Glomerular visceral epithelial cell (primary cell): ENCODE measurements around the gene PKP1.

Experiments used
- DNase-seq: peaks from one replicate; pipeline ENCODE4 v3.0.0-alpha.2; 2016; ENCODE audit errors: extremely low spot score

PKP1 gene

GRCh38 chr1:201351617-201352016 lies 68.3 kb downstream of the PKP1 start:
- no peak for DNase-seq

GRCh38 chr1:201353186-201353940 lies 70.1 kb downstream of the PKP1 start:
- DNase-seq: no peak

DNA sequence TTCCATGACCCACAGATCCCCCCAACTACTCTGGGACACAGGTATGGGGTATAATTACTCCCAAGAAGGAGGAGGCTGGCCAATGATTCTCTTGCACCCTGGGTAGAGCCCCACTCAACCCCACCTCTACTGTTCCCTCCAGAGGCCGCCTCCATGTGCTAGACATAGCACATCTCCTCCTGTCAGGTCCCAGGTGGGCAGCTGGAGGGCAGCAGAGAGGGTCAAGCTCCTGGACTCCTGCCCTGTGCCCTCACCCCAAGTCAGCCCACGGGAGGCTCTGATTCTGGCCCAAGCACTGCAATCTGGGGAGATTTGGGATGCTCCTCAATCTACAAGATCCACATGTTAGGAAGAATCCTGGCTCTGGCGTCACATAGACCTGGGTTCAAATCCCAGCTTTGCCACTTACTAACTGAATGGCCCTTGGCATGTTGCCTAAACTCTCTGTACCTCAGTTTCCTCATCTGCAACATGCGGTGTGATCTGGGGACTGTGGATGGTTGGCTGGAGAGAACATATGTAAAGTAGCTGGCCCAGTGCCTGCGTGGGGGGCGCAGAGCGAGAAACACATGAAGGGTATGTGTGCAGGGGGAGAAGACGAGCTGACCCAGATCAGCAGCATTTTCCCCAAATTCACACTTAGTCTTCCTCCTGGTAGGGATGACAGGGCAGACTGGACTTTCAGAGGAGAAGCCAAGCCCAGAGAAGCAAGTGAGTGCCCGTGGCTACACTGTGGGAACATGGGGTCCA lies 71.0 kb downstream of the PKP1 start:
- DNase-seq: no peak

DNA sequence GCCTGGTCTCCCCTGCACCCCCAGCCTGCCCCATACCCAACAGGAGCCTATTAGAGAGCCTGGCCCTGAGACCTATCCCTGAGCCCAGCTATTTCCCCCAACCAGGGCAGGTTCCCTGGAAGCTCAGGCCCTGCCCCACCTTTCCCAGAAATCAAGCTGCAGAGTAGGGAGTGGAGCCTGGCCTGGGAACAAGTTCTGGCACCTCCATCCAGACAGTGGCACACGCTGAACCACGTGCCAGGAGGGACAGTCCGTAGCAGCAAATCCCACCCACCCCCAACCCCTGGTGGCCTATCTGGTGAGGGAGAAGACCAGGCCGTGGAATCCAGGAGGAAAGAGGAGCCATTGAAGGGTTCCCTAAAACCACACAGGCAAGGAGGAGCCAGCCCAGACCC lies 71.6 kb downstream of the PKP1 start:
- no peak for DNase-seq

- DNase-seq: no peak
These were observed 72.2 kb downstream of the PKP1 start for GRCh38 chr1:201355471-201355870.

DNA sequence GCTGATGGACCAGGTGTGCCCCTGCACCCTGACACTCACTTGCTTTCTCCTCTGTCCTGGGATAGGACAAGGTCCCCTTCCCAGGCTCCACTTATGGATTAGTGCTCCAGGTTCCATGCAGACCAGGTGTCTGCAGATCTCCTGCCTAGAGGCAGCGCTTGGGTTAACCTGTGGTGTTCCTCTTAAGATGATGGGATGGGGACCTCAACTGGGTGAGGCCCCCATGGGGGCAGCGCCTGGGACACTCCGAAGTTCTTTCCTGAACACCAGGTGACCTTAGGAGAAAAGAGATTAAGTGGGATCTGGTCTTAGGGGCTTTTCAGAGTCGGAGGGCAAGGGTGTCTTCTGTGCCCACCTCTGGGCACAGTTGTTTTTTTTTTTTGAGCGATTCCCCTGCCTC lies 72.9 kb downstream of the PKP1 start:
- DNase-seq: no peak

GRCh38 chr1:201356701-201357100 lies 73.4 kb downstream of the PKP1 start:
- DNase-seq: no peak

- no peak for DNase-seq
These were observed 73.9 kb downstream of the PKP1 start for GRCh38 chr1:201357211-201357610.

GRCh38 chr1:201357636-201358348 lies 74.5 kb downstream of the PKP1 start:
- DNase-seq: no peak

- DNase-seq: peak; percentile 12
These were observed 75.3 kb downstream of the PKP1 start for GRCh38 chr1:201358596-201358995.

DNA sequence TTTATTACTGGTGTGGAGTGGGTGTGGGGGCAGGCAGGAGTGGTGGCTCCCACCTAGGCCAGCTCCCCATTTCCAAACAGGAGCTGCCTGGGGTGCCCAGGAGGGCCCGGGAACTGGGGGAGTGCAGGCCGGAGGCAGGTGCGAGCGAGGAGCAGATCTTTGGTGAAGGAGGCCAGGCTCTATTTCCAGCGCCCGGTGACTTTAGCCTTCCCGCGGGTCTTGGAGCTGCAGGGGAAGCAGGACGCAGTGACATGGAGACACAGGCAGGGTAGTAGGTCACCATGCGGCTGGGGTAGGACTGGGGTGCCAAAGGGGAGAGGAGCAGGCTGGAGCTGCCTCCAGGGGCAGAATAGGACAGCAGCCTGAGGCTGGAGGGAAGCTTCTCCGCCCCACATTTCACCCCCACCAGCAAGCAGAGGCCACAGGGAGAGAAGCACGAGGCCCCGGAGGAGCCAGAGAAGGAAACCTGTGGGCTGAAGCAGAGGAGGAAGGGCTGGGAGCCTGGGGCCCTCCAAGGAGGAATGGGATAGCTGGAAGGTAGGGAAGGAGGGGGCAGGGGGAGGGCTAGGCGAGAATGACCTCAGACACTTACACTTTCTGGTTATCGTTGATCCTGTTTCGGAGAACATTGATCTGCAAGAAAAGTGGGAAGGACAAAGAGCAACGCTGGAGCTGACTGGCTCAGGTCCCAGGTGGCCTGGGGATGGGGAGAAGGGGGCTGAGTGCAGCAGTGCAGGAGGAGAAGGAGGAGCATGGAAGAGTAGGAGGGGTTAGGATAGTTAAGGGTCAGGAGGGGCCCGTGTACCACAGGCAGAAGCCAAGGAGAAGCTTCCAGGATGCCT lies 75.9 kb downstream of the PKP1 start:
- no peak for DNase-seq

GRCh38 chr1:201359873-201360210 lies 76.5 kb downstream of the PKP1 start:
- no peak for DNase-seq

DNA sequence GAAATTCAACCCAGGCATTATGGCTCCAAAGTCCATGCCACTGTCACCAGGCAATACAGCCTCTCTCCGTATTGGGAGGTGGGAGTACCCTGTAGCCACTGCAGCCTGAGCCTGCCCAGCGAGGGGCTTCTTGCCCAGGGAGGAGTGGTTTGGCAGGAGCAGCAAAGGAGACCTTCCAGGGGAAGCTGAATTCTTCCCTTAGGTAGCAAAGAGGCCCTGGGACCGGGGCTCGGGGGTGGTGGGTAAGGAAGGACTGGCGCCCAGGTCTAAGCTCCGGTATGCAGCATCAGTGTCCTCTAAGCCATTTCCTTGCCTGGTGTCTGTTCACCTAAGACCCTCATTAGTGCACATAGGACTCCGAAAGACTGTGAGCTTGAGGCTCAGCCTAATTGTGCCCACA lies 77.2 kb downstream of the PKP1 start:
- no peak for DNase-seq

- DNase-seq: no peak
These were observed 77.8 kb downstream of the PKP1 start for GRCh38 chr1:201360901-201361651.

GRCh38 chr1:201361652-201362504 lies 78.6 kb downstream of the PKP1 start:
- DNase-seq: peak; percentile 63

DNA sequence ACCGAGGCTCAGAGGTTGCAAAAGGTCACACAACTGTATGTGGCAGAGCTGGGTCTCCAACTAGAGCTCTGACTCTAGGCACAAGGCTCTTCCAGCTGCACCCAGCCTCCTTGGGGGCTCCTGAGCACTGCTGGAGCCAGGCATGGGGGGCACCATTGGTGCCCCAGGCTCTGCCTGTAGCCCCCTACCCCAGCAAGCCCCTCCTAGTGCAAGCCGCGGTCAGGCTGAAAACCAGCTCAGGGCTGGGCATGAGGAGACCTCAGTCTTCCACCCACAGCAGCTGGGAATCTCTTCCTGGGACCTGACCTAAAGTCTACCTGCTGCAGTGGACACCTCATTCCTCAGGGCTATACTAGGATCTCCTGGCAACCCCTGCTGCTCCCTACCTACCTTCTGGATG lies 79.6 kb downstream of the PKP1 start:
- no peak for DNase-seq

GRCh38 chr1:201363467-201363866 lies 80.2 kb downstream of the PKP1 start:
- no peak for DNase-seq

DNA sequence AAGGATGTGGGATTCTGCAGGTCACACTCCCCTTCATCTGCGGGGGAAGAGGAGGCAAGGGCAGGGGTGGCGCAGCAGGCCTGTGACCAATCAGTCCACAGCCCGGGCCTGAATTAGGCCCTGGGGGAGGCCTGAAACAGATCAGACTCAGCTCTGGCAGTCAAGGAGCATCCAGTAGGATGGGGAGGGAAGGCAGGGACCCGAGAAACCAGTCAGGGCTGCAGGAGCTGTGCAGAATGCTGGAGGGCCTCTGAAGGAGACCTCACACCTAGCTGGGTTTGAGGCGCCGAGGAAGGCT lies 81.5 kb downstream of the PKP1 start:
- DNase-seq: no peak

DNA sequence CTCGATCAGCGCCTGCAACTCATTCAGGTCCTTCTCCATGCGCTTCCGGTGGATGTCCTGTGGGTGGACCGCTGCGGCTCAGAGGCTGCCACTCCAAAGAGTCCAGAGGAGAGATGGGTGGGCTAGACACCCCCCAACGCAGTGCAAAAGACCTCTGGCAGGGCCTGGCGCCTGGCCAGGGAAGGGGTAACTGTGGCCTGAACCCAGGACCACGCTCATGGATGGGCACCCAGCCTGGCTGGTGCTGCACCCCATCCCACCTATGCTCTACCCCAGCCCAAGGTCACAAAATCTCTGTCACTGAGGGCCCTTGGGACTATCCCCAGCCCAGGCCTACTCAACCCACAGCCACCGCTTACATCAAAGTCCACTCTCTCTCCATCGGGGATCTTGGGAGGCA lies 81.9 kb downstream of the PKP1 start:
- no peak for DNase-seq

- no peak for DNase-seq
These were observed 83.4 kb downstream of the PKP1 start for GRCh38 chr1:201366696-201367095.

DNA sequence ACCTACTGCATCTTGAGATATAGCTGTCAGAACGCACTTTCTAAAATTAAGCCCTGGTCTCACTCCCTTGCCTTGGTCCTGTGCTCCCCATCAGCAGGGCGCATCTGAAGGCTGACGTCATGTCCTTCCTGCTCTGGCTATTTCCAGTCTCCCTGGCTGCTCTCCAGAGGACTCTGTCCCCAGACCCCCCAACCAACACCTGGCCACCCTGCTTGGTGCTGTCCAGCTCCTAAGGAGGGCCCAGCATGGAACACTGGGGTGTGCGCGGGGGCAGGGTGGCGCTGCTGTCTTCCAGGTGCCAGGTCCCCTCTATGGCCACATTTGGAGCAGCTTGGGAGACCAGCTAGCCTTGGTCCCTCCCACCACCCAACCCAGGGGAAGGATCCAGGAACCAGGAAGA lies 85.9 kb downstream of the PKP1 start:
- DNase-seq: no peak
